ENCODE measurements around the gene RITA1. TPM values are rescaled to one million over a fixed set of nuclear protein-coding genes. Genes with fewer than 3 reads are reported as not detected.

Gene RITA1
- total RNA-seq, 1 experiment from 2014 or later = 20.7 TPM

- TF ChIP-seq, protein P1, sequence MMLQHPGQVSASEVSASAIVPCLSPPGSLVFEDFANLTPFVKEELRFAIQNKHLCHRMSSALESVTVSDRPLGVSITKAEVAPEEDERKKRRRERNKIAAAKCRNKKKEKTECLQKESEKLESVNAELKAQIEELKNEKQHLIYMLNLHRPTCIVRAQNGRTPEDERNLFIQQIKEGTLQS (IDR thresholded peaks at IDR 0.05) = no peak
- TF ChIP-seq CBX3 (IDR thresholded peaks at IDR 0.05; ENCODE audit: low read depth) (no peak), JUND (IDR thresholded peaks at IDR 0.05) (no peak), SIN3A (IDR thresholded peaks at IDR 0.05; ENCODE audit: low read depth) (no peak), EZH2phosphoT487 (IDR thresholded peaks at IDR 0.05; ENCODE audit: borderline replicate concordance) (no peak), SP1 (IDR thresholded peaks at IDR 0.05; ENCODE audit: low read depth) (no peak), YY1 (IDR thresholded peaks at IDR 0.05; ENCODE audit: extremely low read depth, insufficient replicate concordance, low read depth, low read length) (no peak), ZBTB33 (IDR thresholded peaks at IDR 0.05; ENCODE audit: extremely low read depth, insufficient replicate concordance, low read length) (no peak)
- TF ChIP-seq, protein P2, sequence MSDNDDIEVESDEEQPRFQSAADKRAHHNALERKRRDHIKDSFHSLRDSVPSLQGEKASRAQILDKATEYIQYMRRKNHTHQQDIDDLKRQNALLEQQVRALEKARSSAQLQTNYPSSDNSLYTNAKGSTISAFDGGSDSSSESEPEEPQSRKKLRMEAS (IDR thresholded peaks at IDR 0.05) = no peak
- Histone ChIP-seq H4K20me1 (ENCODE audit: insufficient read depth) (no peaks in the 10 kb centered on the region), H3K9me3 (ENCODE audit: control insufficient read depth in 1 of 2, insufficient read depth in 1 of 2, low read depth in 1 of 2, low read length in 2 of 2) (no peaks in the 10 kb centered on the region), H3K79me2 (ENCODE audit: insufficient read depth, low read length) (no peaks in the 10 kb centered on the region), H3K27ac (ENCODE audit: low read depth, low read length) (no peak overlapping the region), H3K27me3 (ENCODE audit: insufficient read depth, low read length) (no peaks in the 10 kb centered on the region), H3K9me2 (ENCODE audit: insufficient read depth) (no peaks in the 10 kb centered on the region), H3K9ac (ENCODE audit: low read length) (no peak overlapping the region), H3K4me2 (ENCODE audit: low read length) (no peak overlapping the region), H3K36me3 (ENCODE audit: control insufficient read depth in 1 of 2, insufficient read depth in 2 of 2, low read length in 2 of 2) (no peaks in the 10 kb centered on the region), H2AFZ (ENCODE audit: low read depth, low read length, poor library complexity, severe bottlenecking) (no peak overlapping the region), H3K4me3 (replicated peaks in 1 of 2; ENCODE audit: low read depth in 1 of 2, low read length in 2 of 2) (no peak overlapping the region), H3K4me1 (ENCODE audit: control insufficient read depth in 1 of 2, insufficient read depth in 2 of 2, low read length in 2 of 2) (peaks cover 1 to 16% of the 10 kb centered on the region in 2 experiments; a peak in 3 of 4 replicates)
- ChIA-PET RAD21 (ENCODE audit: low non-redundant PET in 1 of 2, low total read pairs in 2 of 2, uncharacterized antibody in 2 of 2, unreplicated experiment in 2 of 2) (no interaction called here), CTCF (no interaction called here), POLR2A (interaction anchor here (0.6 kb wide), 1 partner anchor 34 kb away, joined by 3 read pairs; no protein-coding TSS in a partner anchor)
- ATAC-seq (no peak), DNase-seq (ENCODE audit: low read depth, low spot score) (no peak)
- BruUV-seq (replicated peaks) = no TSS peak
- intact Hi-C loops (cut with micrococcal nuclease) = no loop called here
Observed at GRCh38 chr12:113239811-113240331, 54.4 kb downstream of the RITA1 start.
